DND-41 (cell line): Measurements from ENCODE around the gene DNLZ.

ENCODE experiments used
- ATAC-seq: fragments of 200-7000 bp; cut with Tn5 transposase; 3 replicates; pipeline ENCODE4 v1.9.1; 2021; ENCODE audit warnings: low read depth; ENCODE audit not compliant: insufficient read depth
- DNase-seq: peaks from one replicate; pipeline ENCODE4 v3.0.0-alpha.2; 2020
- H2AFZ ChIP-seq: 2 replicates; pipeline ENCODE4 v1.6.0; 2012; ENCODE audit warnings: low read depth, low read length
- H3K27ac ChIP-seq: 2 replicates; pipeline ENCODE4 v1.5.1; 2012; ENCODE audit warnings: low read length, inconsistent platforms
- H3K27me3 ChIP-seq: fragments of 200-600 bp; sonication (generic); 2 replicates; pipeline ENCODE4 v1.6.0; 2012; ENCODE audit warnings: low read length, mild to moderate bottlenecking, inconsistent platforms; ENCODE audit not compliant: insufficient read depth, poor library complexity
- H3K36me3 ChIP-seq: 2 replicates; pipeline ENCODE4 v1.5.1; 2012; ENCODE audit warnings: low read length, inconsistent platforms; ENCODE audit not compliant: insufficient read depth
- H3K4me1 ChIP-seq: 2 replicates; pipeline ENCODE4 v1.5.1; 2012; ENCODE audit warnings: mild to moderate bottlenecking, low read length; ENCODE audit not compliant: insufficient read depth
- H3K4me2 ChIP-seq: 2 replicates; pipeline ENCODE4 v1.6.0; 2012; ENCODE audit warnings: mild to moderate bottlenecking, moderate library complexity, low read length, inconsistent platforms; ENCODE audit not compliant: insufficient read depth
- H3K4me3 ChIP-seq, 2 experiments: fragments of 200-600 bp in 1 of 2; shearing (Covaris generic) in 1 of 2; 2 replicates each; pipeline ENCODE4 v1.5.1; 2012 to 2016; ENCODE audit warnings: inconsistent platforms in 2 of 2, low read length in 2 of 2, mild to moderate bottlenecking in 2 of 2, low read depth in 1 of 2, moderate library complexity in 1 of 2
- H3K79me2 ChIP-seq: 2 replicates; pipeline ENCODE4 v1.6.0; 2012; ENCODE audit warnings: low read length, inconsistent platforms; ENCODE audit not compliant: insufficient read depth
- H3K9ac ChIP-seq: 2 replicates; pipeline ENCODE4 v1.6.0; 2012; ENCODE audit warnings: low read depth, mild to moderate bottlenecking, inconsistent platforms, low read length, moderate library complexity
- H3K9me3 ChIP-seq: 2 replicates; pipeline ENCODE4 v1.5.1; 2012; ENCODE audit warnings: low read length, moderate library complexity, mild to moderate bottlenecking, inconsistent platforms; ENCODE audit not compliant: insufficient read depth, severe bottlenecking
- H4K20me1 ChIP-seq: 2 replicates; pipeline ENCODE4 v1.6.0; 2012; ENCODE audit warnings: low read length; ENCODE audit not compliant: insufficient read depth
- EZH2 ChIP-seq: IDR thresholded peaks from 3 replicates; pipeline ENCODE4 v1.6.1; 2012; ENCODE audit warnings: borderline replicate concordance, low read depth, mild to moderate bottlenecking, moderate library complexity, low read length, inconsistent platforms; ENCODE audit not compliant: severe bottlenecking
- TF ChIP-seq, protein P1 (sequence below): IDR thresholded peaks from 2 replicates; pipeline ENCODE4 v1.5.1; 2012; ENCODE audit warnings: borderline replicate concordance, low read length, moderate library complexity, mild to moderate bottlenecking; ENCODE audit not compliant: poor library complexity, severe bottlenecking; ENCODE audit errors: extremely low read depth

The DNLZ gene

DNA sequence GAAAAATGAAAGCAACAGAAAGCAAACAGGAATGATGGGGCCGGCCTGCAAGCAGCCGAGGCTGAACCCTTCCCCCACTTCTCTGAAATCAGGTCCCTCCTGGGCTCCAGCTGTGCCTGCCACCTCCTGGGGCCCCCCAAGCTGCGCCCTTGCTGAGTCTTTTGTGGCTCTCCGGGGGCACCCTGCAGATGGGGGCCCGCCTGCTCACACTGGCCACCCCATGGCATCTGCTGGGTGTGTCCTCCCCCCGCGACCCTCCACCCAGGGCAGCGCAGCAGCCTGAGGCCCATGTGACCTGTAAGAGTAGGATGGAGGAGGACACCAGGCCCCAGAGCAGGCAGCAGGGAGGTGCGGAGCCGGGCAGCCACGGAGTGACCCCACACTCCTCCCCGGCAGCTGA is 30.5 kb downstream of the DNLZ start:
- Histone ChIP-seq H3K9ac (no peak overlapping the region), H3K27ac (no peak overlapping the region), H2AFZ (no peak overlapping the region), H4K20me1 (peaks cover 19% of the 10 kb centered on the region; the same call in 1 of the 2 replicates), H3K79me2 (no peaks in the 10 kb centered on the region), H3K9me3 (no peaks in the 10 kb centered on the region), H3K36me3 (peaks cover 4% of the 10 kb centered on the region; the same call in 1 of the 2 replicates), H3K4me3 (no peak overlapping the region), H3K27me3 (no peaks in the 10 kb centered on the region), H3K4me1 (peaks cover 13% of the 10 kb centered on the region), H3K4me2 (no peak overlapping the region)
- TF ChIP-seq EZH2: no peak
- TF ChIP-seq, protein P1, sequence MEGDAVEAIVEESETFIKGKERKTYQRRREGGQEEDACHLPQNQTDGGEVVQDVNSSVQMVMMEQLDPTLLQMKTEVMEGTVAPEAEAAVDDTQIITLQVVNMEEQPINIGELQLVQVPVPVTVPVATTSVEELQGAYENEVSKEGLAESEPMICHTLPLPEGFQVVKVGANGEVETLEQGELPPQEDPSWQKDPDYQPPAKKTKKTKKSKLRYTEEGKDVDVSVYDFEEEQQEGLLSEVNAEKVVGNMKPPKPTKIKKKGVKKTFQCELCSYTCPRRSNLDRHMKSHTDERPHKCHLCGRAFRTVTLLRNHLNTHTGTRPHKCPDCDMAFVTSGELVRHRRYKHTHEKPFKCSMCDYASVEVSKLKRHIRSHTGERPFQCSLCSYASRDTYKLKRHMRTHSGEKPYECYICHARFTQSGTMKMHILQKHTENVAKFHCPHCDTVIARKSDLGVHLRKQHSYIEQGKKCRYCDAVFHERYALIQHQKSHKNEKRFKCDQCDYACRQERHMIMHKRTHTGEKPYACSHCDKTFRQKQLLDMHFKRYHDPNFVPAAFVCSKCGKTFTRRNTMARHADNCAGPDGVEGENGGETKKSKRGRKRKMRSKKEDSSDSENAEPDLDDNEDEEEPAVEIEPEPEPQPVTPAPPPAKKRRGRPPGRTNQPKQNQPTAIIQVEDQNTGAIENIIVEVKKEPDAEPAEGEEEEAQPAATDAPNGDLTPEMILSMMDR: no peak
- ATAC-seq: no peak
- DNase-seq: no peak

DNA sequence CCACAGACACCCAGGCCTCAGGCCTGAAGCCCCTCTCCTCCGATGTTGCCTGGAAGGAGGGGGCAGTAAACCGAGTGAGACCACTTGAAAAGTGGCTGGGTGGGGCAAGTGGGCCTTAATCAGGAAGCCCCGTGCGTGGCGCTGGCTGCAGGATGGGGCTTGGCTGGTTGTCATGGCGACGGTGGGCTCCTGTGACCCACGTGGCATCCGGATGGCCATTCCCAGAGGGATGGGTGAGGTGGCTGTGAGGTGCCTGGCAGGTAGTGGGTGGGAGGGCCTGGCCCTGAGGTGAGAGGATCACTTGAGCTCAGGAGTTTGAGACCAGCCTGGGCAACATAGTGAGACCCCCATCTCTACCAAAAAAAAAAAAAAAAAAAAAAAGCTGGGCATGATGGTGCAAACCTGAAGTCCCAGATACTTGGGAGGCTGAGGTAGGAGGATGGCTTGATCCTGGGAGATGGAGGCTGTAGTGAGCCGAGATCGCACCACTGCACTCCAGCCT is 31.0 kb downstream of the DNLZ start:
- Histone ChIP-seq H2AFZ (no peak overlapping the region), H3K9me3 (no peaks in the 10 kb centered on the region), H3K36me3 (peaks cover 4% of the 10 kb centered on the region; the same call in 1 of the 2 replicates), H3K27ac (no peak overlapping the region), H3K9ac (no peak overlapping the region), H3K79me2 (no peaks in the 10 kb centered on the region), H3K27me3 (no peaks in the 10 kb centered on the region), H3K4me2 (no peak overlapping the region), H4K20me1 (peaks cover 19% of the 10 kb centered on the region; the same call in 1 of the 2 replicates), H3K4me1 (peaks cover 15% of the 10 kb centered on the region), H3K4me3 (no peak overlapping the region)
- TF ChIP-seq, protein P1: no peak
- no peak for TF ChIP-seq EZH2
- no peak for ATAC-seq
- no peak for DNase-seq

DNA sequence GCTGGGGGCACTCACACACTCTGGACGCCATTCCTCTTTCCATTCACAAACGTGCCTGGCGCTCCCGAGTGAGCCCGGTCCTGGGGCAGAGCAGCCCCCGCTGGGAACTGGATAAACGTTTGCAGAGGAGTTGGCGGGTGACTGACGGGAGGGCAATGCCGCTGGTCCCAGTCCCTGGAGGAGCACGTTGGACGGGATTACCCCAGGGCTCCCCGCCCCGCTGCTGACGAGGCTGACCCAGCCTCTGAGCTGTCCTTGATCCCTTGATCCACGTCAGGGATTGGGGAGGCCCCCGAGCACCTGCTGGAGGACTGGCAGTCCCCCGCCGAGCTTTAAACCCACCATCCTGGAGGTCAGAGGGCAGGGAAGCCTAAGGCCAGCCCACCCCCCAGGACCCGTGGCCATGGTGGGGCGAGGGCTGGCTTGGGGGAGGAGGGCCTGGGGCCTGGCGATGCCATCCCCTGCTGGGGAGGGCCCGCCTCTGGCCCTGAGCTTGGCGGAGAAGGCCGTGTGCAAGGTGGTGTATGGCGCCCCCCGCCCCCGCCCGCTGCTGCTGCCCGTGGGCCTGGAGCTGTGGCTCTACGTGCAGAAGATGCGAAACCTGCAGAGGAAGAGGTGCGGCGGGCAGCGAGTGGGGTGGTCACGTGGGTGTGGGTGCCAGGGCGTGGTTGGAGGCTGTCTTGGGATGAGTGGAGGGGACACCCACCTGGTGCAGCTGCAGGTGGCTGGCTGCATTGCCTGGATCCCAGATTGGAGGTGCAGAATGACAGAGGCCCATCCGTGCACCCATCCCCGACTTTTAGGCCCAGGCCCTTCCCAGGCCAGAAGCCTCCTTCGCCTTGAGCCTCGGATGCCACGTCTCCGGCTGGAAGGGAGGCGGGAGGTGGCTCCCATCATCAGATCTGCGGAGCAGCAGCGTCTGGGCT is 31.7 kb downstream of the DNLZ start:
- no peak overlapping the region for H3K27ac ChIP-seq
- no peak overlapping the region for H2AFZ ChIP-seq
- no peaks in the 10 kb centered on the region for H3K27me3 ChIP-seq
- H4K20me1 ChIP-seq: peaks cover 19% of the 10 kb centered on the region; the same call in 1 of the 2 replicates
- H3K79me2 ChIP-seq: no peaks in the 10 kb centered on the region
- H3K9me3 ChIP-seq: no peaks in the 10 kb centered on the region
- no peak overlapping the region for H3K9ac ChIP-seq
- TF ChIP-seq, protein P1: no peak
- TF ChIP-seq EZH2: no peak
- H3K36me3 ChIP-seq: peaks cover 4% of the 10 kb centered on the region; the same call in 1 of the 2 replicates
- ATAC-seq (no peak), DNase-seq (no peak)
- H3K4me2 ChIP-seq: no peak overlapping the region
- H3K4me1 ChIP-seq: peaks cover 18% of the 10 kb centered on the region
- H3K4me3 ChIP-seq: no peak overlapping the region
